GM19023 (cell line): ENCODE data around the gene LCN2.

Experiments used
- ATAC-seq: cut with Tn5 transposase; IDR thresholded peaks from one replicate; pipeline ENCODE4 v1.9.1; 2021; ENCODE audit warnings: mild to moderate bottlenecking, moderate library complexity; ENCODE audit not compliant: unreplicated experiment

The LCN2 gene

GRCh38 chr9:128190516-128191405, 41.5 kb downstream of the LCN2 start:
- peak; percentile 22 for ATAC-seq

DNA sequence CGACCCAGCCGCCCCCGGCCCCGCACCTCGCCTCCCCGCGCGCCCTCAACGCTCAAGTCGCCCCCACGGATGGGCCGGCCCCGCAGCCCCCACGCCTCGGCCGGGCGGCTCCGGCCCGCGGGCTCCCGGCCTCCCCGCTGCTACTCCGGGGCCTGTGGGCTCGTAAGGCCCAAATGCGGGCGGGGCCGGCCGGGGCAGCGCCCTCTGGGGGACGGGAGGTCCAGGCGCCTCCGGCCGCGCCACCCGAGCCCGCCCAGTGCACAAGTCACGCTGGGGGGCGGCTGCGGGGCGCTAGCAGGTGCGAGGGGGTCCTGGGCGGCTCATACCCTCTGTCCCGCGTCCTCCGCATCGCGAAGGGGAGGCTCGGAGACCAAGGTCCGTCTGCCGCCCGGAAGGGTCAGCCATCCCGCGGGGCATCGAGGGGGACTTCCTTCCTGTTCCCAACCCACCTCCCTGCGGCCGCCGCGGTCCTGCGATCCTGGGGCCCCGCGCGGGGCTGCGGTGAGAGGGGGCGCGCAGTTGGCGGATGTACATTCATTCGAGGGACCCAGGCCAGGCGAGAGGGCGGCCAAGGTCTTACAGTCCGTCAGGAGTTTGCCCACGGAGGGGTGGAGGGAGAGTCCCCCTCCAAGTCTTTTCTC, 42.3 kb downstream of the LCN2 start, which contains the start of gene CIZ1:
CIZ1 (minus strand) TSS at position 167 of the 641 bp plus-strand sequence. CDS start 715 bp downstream, outside the sequence.
- peak; percentile 87 for ATAC-seq

DNA sequence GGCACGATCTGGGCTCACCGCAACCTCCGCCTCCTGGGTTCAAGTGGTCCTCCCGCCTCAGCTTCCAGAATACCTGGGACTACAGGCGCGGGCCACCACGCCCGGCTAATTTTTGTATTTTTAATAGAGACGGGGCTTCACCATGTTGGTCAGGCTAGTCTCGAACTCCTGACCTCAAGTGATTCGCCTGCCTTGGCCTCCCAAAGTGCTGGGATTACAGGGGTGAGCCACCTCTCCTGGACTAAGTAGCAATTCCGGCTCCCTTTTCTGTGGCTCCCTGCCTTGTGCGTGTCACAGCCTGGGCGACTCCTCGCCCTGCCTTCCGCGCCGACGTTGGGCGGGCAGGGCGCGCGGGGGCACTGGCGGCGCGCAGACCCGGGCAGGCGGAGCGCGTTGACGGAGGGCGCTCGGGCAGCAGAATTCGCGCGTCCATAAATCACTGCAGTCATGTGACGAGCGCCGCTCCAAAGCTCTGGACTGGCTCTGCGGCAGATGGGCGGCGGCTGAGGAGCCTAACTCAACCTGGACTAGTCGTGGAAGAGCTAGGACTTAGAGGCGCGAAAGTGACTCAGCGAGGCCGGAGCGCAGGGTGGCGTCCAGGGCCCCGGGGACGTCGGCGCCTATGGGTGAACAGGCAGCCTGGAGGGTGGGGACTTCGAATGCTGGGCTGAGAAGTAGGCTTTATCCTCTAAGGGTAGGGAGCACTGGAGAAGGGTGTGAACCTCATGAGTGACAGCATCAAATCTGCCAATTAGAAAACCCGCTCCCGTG, 43.5 kb downstream of the LCN2 start:
- ATAC-seq = no peak

DNA sequence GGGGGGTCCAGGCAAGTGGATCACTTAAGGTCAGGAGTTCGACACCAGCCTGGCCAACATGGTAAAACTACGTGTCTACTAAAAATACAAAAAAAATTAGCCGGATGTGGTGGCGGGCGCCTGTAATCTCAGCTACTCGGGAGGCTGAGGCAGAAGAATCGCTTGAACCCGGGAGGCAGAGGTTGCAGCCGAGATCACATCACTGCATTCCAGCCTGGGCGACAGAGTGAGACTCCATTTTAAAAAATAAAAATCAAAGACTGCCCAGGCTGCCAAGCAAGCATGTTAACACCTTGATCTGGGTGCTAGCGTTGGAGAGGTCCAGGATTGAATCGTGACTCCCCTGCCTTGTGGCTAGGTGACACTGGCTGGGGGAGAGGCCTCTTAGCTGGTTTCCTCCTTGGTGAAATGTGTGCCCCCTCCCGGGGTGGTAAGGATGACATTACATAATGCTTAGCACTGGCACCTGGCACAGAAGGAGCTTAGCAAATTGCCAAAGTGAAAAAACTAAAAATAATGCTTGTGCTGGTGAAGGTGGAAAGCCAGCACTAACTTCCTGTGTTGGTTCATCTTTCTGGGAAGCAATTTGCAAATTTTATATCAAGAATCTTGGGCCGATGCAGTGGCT, 44.3 kb downstream of the LCN2 start:
- ATAC-seq = no peak

DNA sequence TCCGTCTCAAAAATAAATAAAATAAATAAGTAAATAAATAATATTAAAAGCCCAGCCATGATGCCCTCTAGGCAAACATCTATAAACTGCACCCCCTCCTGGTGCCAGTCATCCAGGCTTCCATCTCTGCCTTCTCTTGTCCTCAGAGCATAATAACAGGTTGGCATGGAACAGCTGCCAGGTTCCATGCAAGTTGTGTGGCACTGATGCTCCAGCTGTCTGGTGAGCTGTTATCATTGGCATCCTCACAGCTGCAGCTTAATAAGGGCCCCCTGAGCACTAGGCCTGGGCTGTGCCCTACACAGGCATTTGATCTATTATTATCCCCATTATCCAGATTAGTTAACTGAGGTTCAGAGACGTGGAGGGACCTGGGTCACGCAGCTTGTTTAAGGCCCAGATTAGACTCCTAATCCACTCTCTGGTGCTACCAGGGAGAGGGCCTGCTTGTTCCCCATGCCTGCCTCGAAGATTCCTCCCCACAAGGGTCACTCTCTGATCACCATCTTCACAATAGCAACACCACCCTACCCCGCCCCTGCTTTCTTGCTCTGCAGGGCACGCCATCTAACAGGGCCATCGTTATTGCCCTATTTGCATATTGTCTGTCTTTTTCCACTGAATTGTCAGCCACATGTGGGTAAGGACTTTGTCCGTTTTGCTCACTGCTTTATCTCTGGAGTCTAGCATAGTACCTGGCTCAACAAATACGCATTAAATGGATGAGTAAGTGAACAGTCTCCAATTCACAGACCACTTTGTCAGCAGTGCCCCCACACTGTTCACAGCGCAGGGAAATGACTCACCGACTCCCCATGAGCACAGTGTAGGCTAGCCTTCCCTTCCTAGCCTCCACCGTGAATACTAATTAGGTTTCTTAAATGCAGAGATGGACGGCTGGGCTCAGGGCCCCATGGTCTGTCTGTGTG, 52.5 kb downstream of the LCN2 start:
- no peak for ATAC-seq

DNA sequence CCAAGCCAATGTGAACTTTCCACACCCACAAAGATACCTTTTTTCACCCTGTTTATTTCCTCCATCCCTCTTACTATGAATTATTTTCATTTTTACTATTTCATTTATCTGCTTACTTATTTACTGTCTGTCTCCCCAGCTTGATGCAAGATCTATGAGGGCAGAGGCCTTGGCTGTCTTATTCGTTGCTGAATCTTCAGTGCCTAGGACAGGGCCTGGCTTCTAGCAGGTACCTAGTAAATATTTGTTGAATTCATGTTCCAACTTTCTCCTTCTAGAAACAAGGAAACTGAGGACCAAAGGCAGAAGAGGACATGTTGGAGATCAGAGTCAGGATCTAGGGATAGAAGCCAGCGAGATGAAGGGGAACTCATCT, 53.4 kb downstream of the LCN2 start:
- ATAC-seq = no peak
